ENCODE measurements around the gene TRIM2.

Gene TRIM2

DNA sequence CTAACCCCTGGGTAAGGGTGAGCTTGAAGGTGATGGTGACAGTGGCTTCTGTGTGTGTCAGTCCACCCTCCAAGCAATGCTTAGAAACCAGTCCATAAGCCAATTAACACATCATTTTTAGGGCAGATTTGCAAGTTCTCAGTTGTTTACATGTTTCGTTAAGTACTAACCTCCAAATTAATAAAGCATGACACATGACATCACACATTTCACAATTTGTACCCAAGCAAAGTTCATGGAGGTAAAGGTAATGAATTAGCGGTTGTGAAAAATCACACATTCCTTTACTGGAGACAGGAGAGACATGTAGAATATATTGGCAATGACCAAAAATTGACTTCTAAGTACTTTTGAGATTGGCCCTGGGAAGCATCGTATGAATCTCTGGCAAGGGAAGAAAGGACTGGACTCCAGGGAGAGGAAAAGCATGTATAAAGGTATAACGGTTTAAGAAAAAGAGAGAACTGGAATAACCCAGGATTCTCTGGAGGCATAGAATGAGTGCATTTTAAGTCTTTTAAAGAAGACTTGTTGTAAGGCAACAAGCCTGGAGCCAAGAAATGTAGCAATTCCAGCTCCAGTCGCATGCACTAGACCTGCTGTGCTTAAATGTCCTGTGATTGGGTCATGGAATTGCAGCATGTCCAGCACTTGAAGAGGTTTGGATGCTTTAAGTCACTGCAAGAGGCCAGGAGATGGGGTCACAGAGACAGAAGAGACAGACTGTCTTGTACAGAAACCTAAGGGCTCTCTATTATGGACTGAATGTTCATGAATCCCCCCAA, 34.1 kb downstream of the TRIM2 start:
- DNase-seq (ENCODE audit: low read depth), result no peak

DNA sequence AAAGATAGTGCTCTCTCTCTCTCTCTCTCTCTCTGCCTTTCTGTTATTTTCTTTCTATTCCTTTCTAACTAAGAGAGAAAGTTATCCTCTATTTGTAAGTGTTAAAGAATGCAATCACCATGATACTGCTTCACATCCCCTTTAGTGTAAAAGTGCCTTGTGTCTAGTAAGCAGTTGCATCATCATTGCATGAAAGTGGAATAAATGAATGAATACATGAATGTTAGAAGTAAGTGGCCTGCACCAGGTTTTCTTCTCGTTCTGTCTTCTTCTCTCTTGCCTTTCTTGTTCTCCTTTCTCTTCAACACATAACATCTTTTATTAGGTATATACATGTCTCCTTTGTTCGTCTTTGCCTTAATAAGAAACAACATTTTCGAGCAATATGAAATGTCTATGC, 35.2 kb downstream of the TRIM2 start:
- TF ChIP-seq, protein P1, sequence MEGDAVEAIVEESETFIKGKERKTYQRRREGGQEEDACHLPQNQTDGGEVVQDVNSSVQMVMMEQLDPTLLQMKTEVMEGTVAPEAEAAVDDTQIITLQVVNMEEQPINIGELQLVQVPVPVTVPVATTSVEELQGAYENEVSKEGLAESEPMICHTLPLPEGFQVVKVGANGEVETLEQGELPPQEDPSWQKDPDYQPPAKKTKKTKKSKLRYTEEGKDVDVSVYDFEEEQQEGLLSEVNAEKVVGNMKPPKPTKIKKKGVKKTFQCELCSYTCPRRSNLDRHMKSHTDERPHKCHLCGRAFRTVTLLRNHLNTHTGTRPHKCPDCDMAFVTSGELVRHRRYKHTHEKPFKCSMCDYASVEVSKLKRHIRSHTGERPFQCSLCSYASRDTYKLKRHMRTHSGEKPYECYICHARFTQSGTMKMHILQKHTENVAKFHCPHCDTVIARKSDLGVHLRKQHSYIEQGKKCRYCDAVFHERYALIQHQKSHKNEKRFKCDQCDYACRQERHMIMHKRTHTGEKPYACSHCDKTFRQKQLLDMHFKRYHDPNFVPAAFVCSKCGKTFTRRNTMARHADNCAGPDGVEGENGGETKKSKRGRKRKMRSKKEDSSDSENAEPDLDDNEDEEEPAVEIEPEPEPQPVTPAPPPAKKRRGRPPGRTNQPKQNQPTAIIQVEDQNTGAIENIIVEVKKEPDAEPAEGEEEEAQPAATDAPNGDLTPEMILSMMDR (IDR thresholded peaks at IDR 0.05; ENCODE audit: low read depth, low read length, missing control alignments), result no peak
- no peak overlapping the region for H3K4me3 ChIP-seq (ENCODE audit: low read depth, low read length)
- no peak for DNase-seq (ENCODE audit: low read depth)

More for the DNA sequence above, 34.1 kb downstream of the TRIM2 start:
- TF ChIP-seq, protein P1 (IDR thresholded peaks at IDR 0.05; ENCODE audit: low read depth, low read length, missing control alignments), result no peak
- H3K4me3 ChIP-seq (ENCODE audit: low read depth, low read length), result no peak overlapping the region

DNA sequence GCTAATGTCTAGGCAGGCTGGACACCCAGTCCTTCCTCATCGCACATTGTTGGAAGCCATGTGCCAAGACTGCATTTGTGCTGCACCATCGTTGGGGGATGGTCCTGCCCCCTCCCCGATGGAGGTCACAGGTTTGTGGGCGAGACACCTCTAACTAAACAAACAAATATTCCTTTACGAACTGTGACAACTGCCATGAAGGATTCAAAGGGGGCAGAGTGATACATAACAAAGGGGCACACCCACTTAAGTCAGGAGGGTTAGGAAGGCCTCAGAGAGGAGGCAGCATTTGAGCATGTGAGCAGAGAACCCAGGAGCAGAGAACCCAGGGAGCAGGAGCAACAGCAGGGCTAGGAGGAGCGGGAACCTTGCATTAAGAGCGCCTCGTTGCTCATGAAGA, 37.1 kb downstream of the TRIM2 start:
- TF ChIP-seq, protein P1 (IDR thresholded peaks at IDR 0.05; ENCODE audit: low read depth, low read length, missing control alignments), result no peak
- DNase-seq (ENCODE audit: low read depth), result no peak
- H3K4me3 ChIP-seq (ENCODE audit: low read depth, low read length), result no peak overlapping the region

DNA sequence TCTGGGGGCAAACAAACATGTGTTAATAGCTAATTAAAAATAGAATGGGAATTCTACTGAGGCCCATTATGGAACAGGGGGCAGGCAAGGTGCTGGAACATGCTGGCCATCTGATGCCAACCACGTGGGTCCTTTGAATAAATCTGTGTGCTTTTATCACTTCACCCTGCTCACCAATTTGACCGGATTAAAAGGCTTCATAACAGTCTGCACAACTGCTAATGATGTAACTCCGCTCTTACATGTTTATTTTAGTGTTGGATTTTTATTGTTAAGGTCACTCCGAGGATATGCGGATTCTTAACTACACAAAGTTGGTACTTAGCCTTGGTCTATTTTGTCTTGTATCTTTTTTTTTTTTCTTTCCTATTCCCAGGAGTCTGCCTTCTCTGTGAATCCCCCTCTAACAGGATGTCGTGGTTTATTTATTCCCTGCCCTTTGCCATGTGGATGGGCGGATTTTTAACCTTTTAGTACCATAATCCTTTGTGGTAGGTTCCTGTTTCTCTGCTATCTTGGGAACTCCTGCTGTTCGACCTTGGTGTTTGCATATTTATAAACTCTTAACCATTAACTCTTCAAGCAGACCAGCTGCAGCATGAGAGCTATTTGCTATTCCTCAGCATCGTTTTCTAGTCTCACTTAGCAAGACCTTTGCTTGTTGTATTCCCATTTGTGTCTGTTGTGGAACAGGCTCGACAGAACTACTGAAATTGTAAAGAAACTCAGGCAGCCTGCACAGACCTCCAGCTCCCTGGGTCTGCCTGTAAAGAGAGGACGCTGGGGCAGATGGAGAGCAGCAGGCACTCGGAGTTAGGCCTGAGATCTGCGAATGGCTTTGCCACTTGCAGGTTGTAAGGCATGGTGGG, 38.0 kb downstream of the TRIM2 start:
- no peak overlapping the region for H3K4me3 ChIP-seq (ENCODE audit: low read depth, low read length)
- DNase-seq (ENCODE audit: low read depth), result no peak
- TF ChIP-seq, protein P1 (IDR thresholded peaks at IDR 0.05; ENCODE audit: low read depth, low read length, missing control alignments), result no peak

DNA sequence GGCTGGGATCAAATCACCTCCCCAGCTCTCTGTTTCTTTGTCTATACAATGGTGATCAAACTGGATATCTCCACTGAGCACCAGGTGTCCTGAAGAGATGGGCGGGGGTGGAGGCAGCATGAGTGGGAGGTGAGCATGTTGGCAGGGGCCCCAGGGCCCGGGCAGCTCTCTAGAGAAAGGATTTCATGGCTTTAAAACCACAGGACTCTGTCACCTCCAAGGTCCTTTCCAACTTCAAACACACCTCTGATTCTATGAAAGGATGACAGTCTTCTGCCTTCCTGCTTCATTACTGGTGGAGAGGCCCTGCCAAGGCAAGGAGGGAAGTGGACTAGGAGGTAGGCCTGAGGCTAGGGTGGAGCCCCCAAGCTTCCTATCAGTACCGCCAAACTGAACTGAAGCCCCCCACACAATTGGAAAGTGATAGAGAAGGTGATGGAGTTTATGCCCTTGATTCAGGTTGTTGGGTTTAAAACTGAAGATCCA, 38.6 kb downstream of the TRIM2 start:
- TF ChIP-seq, protein P1 (IDR thresholded peaks at IDR 0.05; ENCODE audit: low read depth, low read length, missing control alignments), result no peak
- H3K4me3 ChIP-seq (ENCODE audit: low read depth, low read length), result no peak overlapping the region
- no peak for DNase-seq (ENCODE audit: low read depth)

DNA sequence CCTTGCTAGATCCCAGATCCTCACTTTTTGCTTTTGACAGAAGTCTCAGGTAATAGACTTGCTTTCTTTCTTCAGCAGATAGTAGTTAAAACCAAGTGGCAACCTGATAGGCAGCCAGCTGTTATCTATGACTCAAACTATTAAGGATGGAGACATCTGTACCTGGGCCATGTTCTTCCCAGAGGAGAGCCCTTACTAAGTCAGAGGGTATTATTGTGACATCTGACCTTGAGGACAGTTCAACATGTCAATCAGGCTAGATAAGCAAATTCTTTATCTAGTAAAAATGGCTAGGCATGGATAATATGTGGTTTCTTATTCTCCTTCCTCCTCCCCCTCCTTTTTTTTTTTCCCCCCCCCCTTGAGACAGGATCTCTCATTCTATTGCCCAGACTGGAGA, 39.2 kb downstream of the TRIM2 start:
- H3K4me3 ChIP-seq (ENCODE audit: low read depth, low read length), result no peak overlapping the region
- no peak for DNase-seq (ENCODE audit: low read depth)
- TF ChIP-seq, protein P1 (IDR thresholded peaks at IDR 0.05; ENCODE audit: low read depth, low read length, missing control alignments), result no peak

All from GM12864 (cell line).